SK-N-SH (cell line): ENCODE measurements around the gene ZNF804B.

Source experiments
- CTCF ChIP-seq: fragments of 200-600 bp; sonication (generic); IDR thresholded peaks from 2 replicates; pipeline ENCODE4 v1.6.1; 2017; ENCODE audit warnings: antibody characterized with exemption, mild to moderate bottlenecking, moderate library complexity
- ELF1 ChIP-seq: IDR thresholded peaks from 2 replicates; pipeline ENCODE4 v1.4.0; 2012
- FOXM1 ChIP-seq: IDR thresholded peaks from 2 replicates; pipeline ENCODE4 v1.4.0; 2012; ENCODE audit warnings: low read depth, mild to moderate bottlenecking
- GATA2 ChIP-seq: sonication (generic); formaldehyde crosslinking; IDR thresholded peaks from 2 replicates; pipeline ENCODE4 v1.5.0; 2020; ENCODE audit warnings: mild to moderate bottlenecking, missing genetic modification reagents
- JUND ChIP-seq: IDR thresholded peaks from 2 replicates; pipeline ENCODE4 v1.4.0; 2012
- MXI1 ChIP-seq: IDR thresholded peaks from 2 replicates; pipeline ENCODE4 v1.6.1; 2012; ENCODE audit warnings: mild to moderate bottlenecking, low read depth, low read length, improper control_type of control experiment
- POLR2AphosphoS5 ChIP-seq: IDR thresholded peaks from 2 replicates; pipeline ENCODE4 v1.6.1; 2012; ENCODE audit warnings: low read depth, low read length
- RAD21 ChIP-seq: IDR thresholded peaks from 2 replicates; pipeline ENCODE4 v1.6.1; 2012; ENCODE audit warnings: mild to moderate bottlenecking, low read length
- REST ChIP-seq: IDR thresholded peaks from 2 replicates; pipeline ENCODE4 v1.6.1; 2012; ENCODE audit warnings: mild to moderate bottlenecking, low read depth, low read length, moderate library complexity
- RFX5 ChIP-seq: IDR thresholded peaks from 2 replicates; pipeline ENCODE4 v1.6.1; 2012; ENCODE audit warnings: mild to moderate bottlenecking, improper control_type of control experiment, low read length
- SIN3A ChIP-seq: IDR thresholded peaks from 2 replicates; pipeline ENCODE4 v1.6.1; 2012; ENCODE audit warnings: low read depth, mild to moderate bottlenecking, low read length, moderate library complexity, borderline replicate concordance
- SMC3 ChIP-seq: IDR thresholded peaks from 2 replicates; pipeline ENCODE4 v1.6.1; 2012; ENCODE audit warnings: low read depth, low read length, improper control_type of control experiment
- TAF1 ChIP-seq: IDR thresholded peaks from 2 replicates; pipeline ENCODE4 v1.6.1; 2012; ENCODE audit warnings: low read depth, mild to moderate bottlenecking, low read length, moderate library complexity, borderline replicate concordance
- TF ChIP-seq, protein P1 (sequence below): IDR thresholded peaks from 2 replicates; pipeline ENCODE4 v1.4.0; 2012; ENCODE audit warnings: low read depth

DNA sequence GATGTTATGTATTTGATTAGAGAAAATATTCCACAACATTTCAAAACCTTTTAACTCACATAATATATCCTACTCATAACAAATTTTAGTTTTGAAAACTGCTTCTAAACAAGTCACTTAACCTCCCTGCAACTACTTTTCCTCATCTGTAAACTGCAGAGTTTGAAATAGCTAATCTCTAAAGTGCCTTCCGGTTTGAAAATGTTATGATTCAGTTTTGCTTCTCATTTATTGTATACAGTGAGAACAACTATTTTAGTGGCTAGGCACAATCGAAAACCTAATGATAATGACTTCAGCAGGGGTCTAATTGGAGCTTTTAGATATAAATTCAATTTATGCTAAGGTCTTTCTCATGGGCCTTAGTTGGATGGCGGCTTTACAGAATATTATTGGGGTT is 66.7 kb downstream of the ZNF804B start:
- TF ChIP-seq CTCF (no peak), SMC3 (no peak), JUND (no peak), TAF1 (no peak), SIN3A (no peak), FOXM1 (no peak), REST (no peak), MXI1 (no peak), RAD21 (no peak), ELF1 (no peak), RFX5 (no peak), GATA2 (CRISPR knock-in tag) (no peak), POLR2AphosphoS5 (no peak)
- TF ChIP-seq, protein P1, sequence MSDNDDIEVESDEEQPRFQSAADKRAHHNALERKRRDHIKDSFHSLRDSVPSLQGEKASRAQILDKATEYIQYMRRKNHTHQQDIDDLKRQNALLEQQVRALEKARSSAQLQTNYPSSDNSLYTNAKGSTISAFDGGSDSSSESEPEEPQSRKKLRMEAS = no peak
